Keratinocyte (primary cell): ENCODE data around the gene NPFFR2. TPM values are rescaled to one million over a fixed set of nuclear protein-coding genes. Genes with fewer than 3 reads are reported as not detected.
"Not testable (repeated sequence)": the region's sequence is repeated elsewhere in the genome, so short reads cannot be mapped to it uniquely, and the experiment has no call there.

Experiments used
- DNase-seq: peaks from one replicate; pipeline ENCODE4 v3.0.0-alpha.2; 2011; ENCODE audit warnings: low read depth, missing footprints, low spot score
- FAIRE-seq: peaks from 2 replicates; lab custom pipeline; 2011; peaks lifted over from hg19 to GRCh38; lab: Jason Lieb, UNC
- H2AFZ ChIP-seq: 2 replicates; pipeline ENCODE4 v1.6.0; 2012; ENCODE audit warnings: low read length, control low read depth, inconsistent platforms; ENCODE audit not compliant: control insufficient read depth
- H3K27ac ChIP-seq: 2 replicates; pipeline ENCODE4 v1.5.1; 2011; ENCODE audit warnings: low read length; ENCODE audit not compliant: control insufficient read depth, insufficient read depth
- H3K27me3 ChIP-seq: 3 replicates; pipeline ENCODE4 v1.6.0; 2011; ENCODE audit warnings: low read length; ENCODE audit not compliant: control insufficient read depth, insufficient read depth; ENCODE audit errors: extremely low read depth
- H3K36me3 ChIP-seq, 2 experiments: 2 replicates in 1 of 2; 3 replicates in 1 of 2; pipeline ENCODE4 v1.5.1; 2011; ENCODE audit warnings: low read length in 2 of 2, mild to moderate bottlenecking in 1 of 2; ENCODE audit not compliant: control insufficient read depth in 2 of 2, insufficient read depth in 2 of 2; ENCODE audit errors: extremely low read depth in 1 of 2
- H3K4me1 ChIP-seq: 3 replicates; pipeline ENCODE4 v1.5.1; 2011; ENCODE audit warnings: low read length; ENCODE audit not compliant: control insufficient read depth, insufficient read depth; ENCODE audit errors: extremely low read depth
- H3K4me2 ChIP-seq: 3 replicates; pipeline ENCODE4 v1.6.0; 2011; ENCODE audit warnings: low read depth, low read length; ENCODE audit not compliant: control insufficient read depth, insufficient read depth; ENCODE audit errors: extremely low read depth
- H3K4me3 ChIP-seq, 3 experiments: fragments of 200-600 bp in 1 of 3; sonication (generic) in 1 of 3; 2 replicates in 2 of 3; 3 replicates in 1 of 3; pipeline ENCODE4 v1.5.1; 2011 to 2016; ENCODE audit warnings: low read length in 3 of 3, mild to moderate bottlenecking in 3 of 3, control low read depth in 2 of 3, inconsistent platforms in 1 of 3, low read depth in 1 of 3, mixed read lengths in 1 of 3, mixed run types in 1 of 3, moderate library complexity in 1 of 3; ENCODE audit not compliant: control insufficient read depth in 2 of 3, insufficient read depth in 2 of 3; ENCODE audit errors: extremely low read depth in 1 of 3
- H3K79me2 ChIP-seq: 2 replicates; pipeline ENCODE4 v1.6.0; 2012; ENCODE audit warnings: low read length; ENCODE audit not compliant: control insufficient read depth, insufficient read depth
- H3K9ac ChIP-seq: 3 replicates; pipeline ENCODE4 v1.6.0; 2011; ENCODE audit warnings: low read length; ENCODE audit not compliant: control insufficient read depth, insufficient read depth; ENCODE audit errors: extremely low read depth
- H3K9me1 ChIP-seq: 3 replicates; pipeline ENCODE4 v1.6.0; 2011; ENCODE audit warnings: low read length; ENCODE audit not compliant: control insufficient read depth, insufficient read depth; ENCODE audit errors: extremely low read depth
- H3K9me3 ChIP-seq: 2 replicates; pipeline ENCODE4 v1.5.1; 2012; ENCODE audit warnings: low read depth, low read length; ENCODE audit not compliant: control insufficient read depth
- H4K20me1 ChIP-seq: 3 replicates; pipeline ENCODE4 v1.6.0; 2011; ENCODE audit warnings: low read length; ENCODE audit not compliant: control insufficient read depth, insufficient read depth; ENCODE audit errors: extremely low read depth
- EZH2 ChIP-seq: IDR thresholded peaks from one replicate; pipeline ENCODE4 v1.6.1; 2012; ENCODE audit warnings: inconsistent platforms, mild to moderate bottlenecking, low read length, moderate library complexity
- dilution Hi-C: fragments of 300-500 bp; cut with MboI; formaldehyde crosslinking; loops from one replicate; pipeline ENCODE4 v1.7.0; 2020; ENCODE audit warnings: low sequenced_read_pairs; ENCODE audit not compliant: extremely low pct_ligation_motif_present
- polyA plus RNA-seq, 5 experiments: library from polyadenylated mRNA; depleted of rRNA in 3 of 5; stranded (reverse) in 3 of 5; stranded (forward) in 1 of 5; unstranded in 1 of 5; fragments of >200 nt; gene quantifications; 1 replicate in 1 of 5; 2 replicates in 3 of 5; 3 replicates in 1 of 5; pipeline versions ENCODE4 v1.2.1 to v1.2.3, GENCODE V29; 2011 to 2012; ENCODE audit warnings: missing spikeins in 2 of 5, low read depth in 1 of 5, low replicate concordance in 1 of 5
- TF ChIP-seq, protein P1 (sequence below), 3 experiments: IDR thresholded peaks in 1 of 3; conservative IDR thresholded peaks in 1 of 3; optimal IDR thresholded peaks in 1 of 3; 2 replicates in 2 of 3; 3 replicates in 1 of 3; pipeline versions ENCODE3 to v1.5.1; 2011; ENCODE audit warnings: low read length in 3 of 3, mild to moderate bottlenecking in 3 of 3, moderate library complexity in 2 of 3, control low read depth in 1 of 3, inconsistent platforms in 1 of 3; ENCODE audit not compliant: insufficient read depth in 2 of 3; ENCODE audit errors: extremely low read depth in 1 of 3

NPFFR2 gene
- polyA plus RNA-seq, 1 donor (not counting 4 experiments of a cell fraction or from before 2014, with no cell fraction given): not detected

- dilution Hi-C loops: no loop called here
- no peak overlapping the region for H3K4me3 ChIP-seq
- no peak overlapping the region for H3K4me2 ChIP-seq
- no peak overlapping the region for H3K9ac ChIP-seq
- no peak for TF ChIP-seq EZH2
- TF ChIP-seq, protein P1, sequence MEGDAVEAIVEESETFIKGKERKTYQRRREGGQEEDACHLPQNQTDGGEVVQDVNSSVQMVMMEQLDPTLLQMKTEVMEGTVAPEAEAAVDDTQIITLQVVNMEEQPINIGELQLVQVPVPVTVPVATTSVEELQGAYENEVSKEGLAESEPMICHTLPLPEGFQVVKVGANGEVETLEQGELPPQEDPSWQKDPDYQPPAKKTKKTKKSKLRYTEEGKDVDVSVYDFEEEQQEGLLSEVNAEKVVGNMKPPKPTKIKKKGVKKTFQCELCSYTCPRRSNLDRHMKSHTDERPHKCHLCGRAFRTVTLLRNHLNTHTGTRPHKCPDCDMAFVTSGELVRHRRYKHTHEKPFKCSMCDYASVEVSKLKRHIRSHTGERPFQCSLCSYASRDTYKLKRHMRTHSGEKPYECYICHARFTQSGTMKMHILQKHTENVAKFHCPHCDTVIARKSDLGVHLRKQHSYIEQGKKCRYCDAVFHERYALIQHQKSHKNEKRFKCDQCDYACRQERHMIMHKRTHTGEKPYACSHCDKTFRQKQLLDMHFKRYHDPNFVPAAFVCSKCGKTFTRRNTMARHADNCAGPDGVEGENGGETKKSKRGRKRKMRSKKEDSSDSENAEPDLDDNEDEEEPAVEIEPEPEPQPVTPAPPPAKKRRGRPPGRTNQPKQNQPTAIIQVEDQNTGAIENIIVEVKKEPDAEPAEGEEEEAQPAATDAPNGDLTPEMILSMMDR (optimal IDR thresholded peaks at IDR 0.05 in 1 of 3, IDR thresholded peaks at IDR 0.05 in 1 of 3, conservative IDR thresholded peaks at IDR 0.05 in 1 of 3; ENCODE audit: extremely low read depth in 1 of 3, insufficient read depth in 2 of 3, low read length in 3 of 3): no peak
- H3K79me2 ChIP-seq: no peaks in the 10 kb centered on the region
- H3K27ac ChIP-seq: no peak overlapping the region
- H3K9me3 ChIP-seq: no peaks in the 10 kb centered on the region
- H3K9me1 ChIP-seq: no peaks in the 10 kb centered on the region
- no peaks in the 10 kb centered on the region for H3K4me1 ChIP-seq
- H3K36me3 ChIP-seq: no peaks in the 10 kb centered on the region
- H4K20me1 ChIP-seq: no peaks in the 10 kb centered on the region
- no peaks in the 10 kb centered on the region for H3K27me3 ChIP-seq
- FAIRE-seq (no peak), DNase-seq (no peak)
- no peak overlapping the region for H2AFZ ChIP-seq
These were observed 45.5 kb downstream of the NPFFR2 start for GRCh38 chr4:72077346-72077745.

DNA sequence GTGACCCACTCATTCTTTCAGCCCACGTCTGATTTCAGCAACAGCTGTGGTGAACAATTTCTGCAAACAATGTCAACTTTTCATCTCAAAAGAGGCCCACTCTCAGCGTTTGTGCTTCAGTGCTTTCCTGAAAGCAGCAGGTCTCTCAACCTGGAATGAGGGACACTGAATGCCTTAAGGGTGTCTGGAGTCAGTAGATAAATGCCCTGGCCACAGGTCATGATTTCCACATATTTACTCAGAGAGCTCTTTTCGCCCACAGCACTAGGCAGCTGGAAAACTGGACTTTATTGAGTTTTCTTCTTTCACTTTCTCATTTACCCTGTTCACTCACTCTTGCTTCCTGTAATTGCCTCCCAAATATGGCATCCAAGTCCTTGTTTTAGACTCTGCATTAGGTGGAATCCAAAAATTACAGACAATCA, 52.8 kb downstream of the NPFFR2 start:
- FAIRE-seq: no peak
- no peak overlapping the region for H2AFZ ChIP-seq
- H3K9ac ChIP-seq: no peak overlapping the region
- no peak overlapping the region for H3K4me3 ChIP-seq
- H3K4me2 ChIP-seq: no peak overlapping the region
- TF ChIP-seq EZH2: no peak
- TF ChIP-seq, protein P1 (optimal IDR thresholded peaks at IDR 0.05 in 1 of 3, IDR thresholded peaks at IDR 0.05 in 1 of 3, conservative IDR thresholded peaks at IDR 0.05 in 1 of 3; ENCODE audit: extremely low read depth in 1 of 3, insufficient read depth in 2 of 3, low read length in 3 of 3): no peak
- H3K9me3 ChIP-seq: no peaks in the 10 kb centered on the region
- no peaks in the 10 kb centered on the region for H3K27me3 ChIP-seq
- dilution Hi-C loops: no loop called here
- no peaks in the 10 kb centered on the region for H4K20me1 ChIP-seq
- no peaks in the 10 kb centered on the region for H3K36me3 ChIP-seq
- no peaks in the 10 kb centered on the region for H3K4me1 ChIP-seq
- no peaks in the 10 kb centered on the region for H3K79me2 ChIP-seq
- H3K27ac ChIP-seq: no peak overlapping the region
- DNase-seq: no peak
- H3K9me1 ChIP-seq: no peaks in the 10 kb centered on the region

- dilution Hi-C loops, FAIRE-seq, H3K4me1 ChIP-seq, H4K20me1 ChIP-seq, H3K27ac ChIP-seq, H3K27me3 ChIP-seq, H3K9ac ChIP-seq, H3K79me2 ChIP-seq, H3K4me2 ChIP-seq, DNase-seq, H3K36me3 ChIP-seq, H3K9me3 ChIP-seq, H3K4me3 ChIP-seq, H3K9me1 ChIP-seq, H2AFZ ChIP-seq: not testable (repeated sequence)
These were observed 58.8 kb downstream of the NPFFR2 start for GRCh38 chr4:72090606-72091005.
